ENCODE results near the gene TUBD1.

Gene TUBD1

GRCh38 chr17:59839651-59840328 lies 53.0 kb downstream of the TUBD1 start:
- peak; percentile 58 for DNase-seq (ENCODE audit: low read depth)
- H3K4me3 ChIP-seq (ENCODE audit: low read length), result peak overlapping the region; percentile 100
- TF ChIP-seq CTCF (conservative IDR thresholded peaks at IDR 0.05; ENCODE audit: low read length), result no peak

- no peak for TF ChIP-seq CTCF (conservative IDR thresholded peaks at IDR 0.05; ENCODE audit: low read length)
- peak; percentile 54 for DNase-seq (ENCODE audit: low read depth)
- H3K4me3 ChIP-seq (ENCODE audit: low read length), result peak overlapping the region; percentile 100
Measured at GRCh38 chr17:59838052-59838916, 54.5 kb downstream of the TUBD1 start.

- peak; percentile 100 for DNase-seq (ENCODE audit: low read depth)
- no peak for TF ChIP-seq CTCF (conservative IDR thresholded peaks at IDR 0.05; ENCODE audit: low read length)
- peak overlapping the region; percentile 100 for H3K4me3 ChIP-seq (ENCODE audit: low read length)
Measured at GRCh38 chr17:59837308-59838051, 55.3 kb downstream of the TUBD1 start.

- TF ChIP-seq CTCF (conservative IDR thresholded peaks at IDR 0.05; ENCODE audit: low read length), result no peak
- no peak overlapping the region for H3K4me3 ChIP-seq (ENCODE audit: low read length)
- DNase-seq (ENCODE audit: low read depth), result peak; percentile 41
Measured at GRCh38 chr17:59832883-59833379, 59.8 kb downstream of the TUBD1 start.

- no peak for DNase-seq (ENCODE audit: low read depth)
- no peak overlapping the region for H3K4me3 ChIP-seq (ENCODE audit: low read length)
- no peak for TF ChIP-seq CTCF (conservative IDR thresholded peaks at IDR 0.05; ENCODE audit: low read length)
Measured at GRCh38 chr17:59830846-59831486, 61.8 kb downstream of the TUBD1 start.

GRCh38 chr17:59830007-59830630 lies 62.6 kb downstream of the TUBD1 start:
- no peak for TF ChIP-seq CTCF (conservative IDR thresholded peaks at IDR 0.05; ENCODE audit: low read length)
- DNase-seq (ENCODE audit: low read depth), result peak; percentile 88
- H3K4me3 ChIP-seq (ENCODE audit: low read length), result peak overlapping the region; percentile 45
